ENCODE data around the gene HMGCS1. TPM values are rescaled to one million over a fixed set of nuclear protein-coding genes. Genes with fewer than 3 reads are reported as not detected.

Gene HMGCS1
- total and polyA plus RNA-seq, 2 of the 13 experiments (the other 11 are each of a cell fraction or from before 2014, with no cell fraction given) = 56.8 to 318 TPM

GRCh38 chr5:43354774-43355173 is 41.6 kb upstream of the HMGCS1 start (continued):
- no peak for TF ChIP-seq DZIP1 (CRISPR knock-in tag; IDR thresholded peaks at IDR 0.05)
- TF ChIP-seq ETV5 (CRISPR knock-in tag; IDR thresholded peaks at IDR 0.05; ENCODE audit: borderline replicate concordance) = no peak
- no peak for TF ChIP-seq ZNF720 (CRISPR knock-in tag; IDR thresholded peaks at IDR 0.05)
- no peak for TF ChIP-seq ZNF629 (CRISPR knock-in tag; conservative IDR thresholded peaks at IDR 0.05)
- TF ChIP-seq ZNF766 (CRISPR knock-in tag; IDR thresholded peaks at IDR 0.05; ENCODE audit: borderline replicate concordance) = no peak
- TF ChIP-seq ZNF776 (CRISPR knock-in tag; IDR thresholded peaks at IDR 0.05) = no peak

GRCh38 chr5:43353668-43354067 is 40.5 kb upstream of the HMGCS1 start:
- BruUV-seq (replicated peaks) = no TSS peak
- Histone ChIP-seq H3K9me3 (ENCODE audit: low read length) (no peaks in the 10 kb centered on the region), H3K36me3 (replicated peaks in 1 of 2; ENCODE audit: control insufficient read depth in 1 of 2, insufficient read depth in 2 of 2, low read length in 2 of 2) (no peaks in the 10 kb centered on the region), H3K4me3 (replicated peaks in 1 of 3; ENCODE audit: insufficient read depth in 1 of 3, low read depth in 2 of 3, low read length in 3 of 3) (no peak overlapping the region), H3K27ac (ENCODE audit: extremely low read length, insufficient read depth, low read length) (no peak overlapping the region), H3K9ac (ENCODE audit: insufficient read depth, low read depth, low read length) (no peak overlapping the region), H3K27me3 (ENCODE audit: control insufficient read depth in 1 of 2, insufficient read depth in 2 of 2, low read length in 2 of 2) (0 out of 5 replicates have a peak, but pooled peaks cover 0 to 9% of the 10 kb centered on the region in 2 experiments), H2AFZ (ENCODE audit: low read length) (no peak overlapping the region), H4K20me1 (ENCODE audit: insufficient read depth, low read length) (no peaks in the 10 kb centered on the region), H3K79me2 (ENCODE audit: insufficient read depth, low read length) (no peaks in the 10 kb centered on the region), H3K4me1 (ENCODE audit: insufficient read depth, low read length) (peaks cover 20% of the 10 kb centered on the region), H3K4me2 (ENCODE audit: low read depth, low read length) (no peak overlapping the region)
- in situ Hi-C loops (cut with HindIII; ENCODE audit: extremely low pct_ligation_motif_present, low pct_unique_long_range_greater_than_20kb) (no loop called here), intact Hi-C loops (cut with micrococcal nuclease; ENCODE audit: unreplicated experiment) (no loop called here)
- DNase-seq (ENCODE audit: low spot score) (no peak), ATAC-seq (no peak), FAIRE-seq (no peak)
- POLR2A ChIA-PET = no interaction called here
- CTCF ChIA-PET (ENCODE audit: low intra/inter-chr PET ratio, low total read pairs) = no interaction called here
- WGBS (ENCODE audit: low lambda C conversion rate) = 100% methylated on average over 1 of the region's 1 CpG
- TF ChIP-seq CCDC6 (CRISPR knock-in tag; IDR thresholded peaks at IDR 0.05) (no peak), ZNF563 (CRISPR knock-in tag; IDR thresholded peaks at IDR 0.05) (no peak), JDP2 (CRISPR knock-in tag; IDR thresholded peaks at IDR 0.05; ENCODE audit: borderline replicate concordance) (no peak), RFXANK (CRISPR knock-in tag; IDR thresholded peaks at IDR 0.05) (no peak), FOXM1 (CRISPR knock-in tag; IDR thresholded peaks at IDR 0.05) (no peak), ISL2 (CRISPR knock-in tag; IDR thresholded peaks at IDR 0.05) (no peak), ZBTB7B (CRISPR knock-in tag; IDR thresholded peaks at IDR 0.05) (no peak), TIGD3 (CRISPR knock-in tag; IDR thresholded peaks at IDR 0.05; ENCODE audit: borderline replicate concordance) (no peak), KDM5B (CRISPR knock-in tag; IDR thresholded peaks at IDR 0.05; ENCODE audit: borderline replicate concordance) (no peak), ZMAT3 (CRISPR knock-in tag; conservative IDR thresholded peaks at IDR 0.05) (no peak)
